Measurements from ENCODE around the gene PECR.

Gene PECR

GRCh38 chr2:216117561-216118340 lies 36.1 kb upstream of the PECR start:
- H3K4me3 ChIP-seq (ENCODE audit: low read depth, low read length) = no peak overlapping the region
- ChIA-PET POLR2A (interaction anchor here (0.6 kb wide), 1 partner anchor 191 kb away, joined by 3 read pairs; no protein-coding TSS in a partner anchor), CTCF (interaction anchor here (0.6 to 0.7 kb wide), 2 partner anchors 24 to 94 kb away, joined by 4 to 6 read pairs; no protein-coding TSS in a partner anchor)
- H3K27ac ChIP-seq (ENCODE audit: extremely low read depth, low read depth, low read length) = no peak overlapping the region
- peaks cover 49 to 95% of the 10 kb centered on the region in 2 experiments for H3K36me3 ChIP-seq (ENCODE audit: control insufficient read depth in 2 of 2, insufficient read depth in 1 of 2, low read length in 2 of 2)
- TF ChIP-seq ZNF76 (tag by site-specific recombination; IDR thresholded peaks at IDR 0.05; ENCODE audit: borderline replicate concordance, low read depth) (no peak), ZNF398 (tag by site-specific recombination; IDR thresholded peaks at IDR 0.05) (no peak), ZXDB (tag by site-specific recombination; IDR thresholded peaks at IDR 0.05) (no peak), ZNF24 (tag by site-specific recombination; IDR thresholded peaks at IDR 0.05) (no peak), KLF1 (tag by site-specific recombination; IDR thresholded peaks at IDR 0.05) (no peak), OVOL3 (tag by site-specific recombination; IDR thresholded peaks at IDR 0.05) (no peak), ZBTB20 (tag by site-specific recombination; IDR thresholded peaks at IDR 0.05) (no peak)
- TF ChIP-seq, protein P1, sequence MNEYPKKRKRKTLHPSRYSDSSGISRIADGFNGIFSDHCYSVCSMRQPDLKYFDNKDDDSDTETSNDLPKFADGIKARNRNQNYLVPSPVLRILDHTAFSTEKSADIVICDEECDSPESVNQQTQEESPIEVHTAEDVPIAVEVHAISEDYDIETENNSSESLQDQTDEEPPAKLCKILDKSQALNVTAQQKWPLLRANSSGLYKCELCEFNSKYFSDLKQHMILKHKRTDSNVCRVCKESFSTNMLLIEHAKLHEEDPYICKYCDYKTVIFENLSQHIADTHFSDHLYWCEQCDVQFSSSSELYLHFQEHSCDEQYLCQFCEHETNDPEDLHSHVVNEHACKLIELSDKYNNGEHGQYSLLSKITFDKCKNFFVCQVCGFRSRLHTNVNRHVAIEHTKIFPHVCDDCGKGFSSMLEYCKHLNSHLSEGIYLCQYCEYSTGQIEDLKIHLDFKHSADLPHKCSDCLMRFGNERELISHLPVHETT (tag by site-specific recombination; IDR thresholded peaks at IDR 0.05) = no peak
- H3K9me3 ChIP-seq (ENCODE audit: control insufficient read depth, insufficient read depth, low read depth, low read length) = no peaks in the 10 kb centered on the region
- 0 out of 2 replicates have a peak, but pooled peaks cover 2% of the 10 kb centered on the region for H3K4me1 ChIP-seq (ENCODE audit: control insufficient read depth, insufficient read depth, low read length)

DNA sequence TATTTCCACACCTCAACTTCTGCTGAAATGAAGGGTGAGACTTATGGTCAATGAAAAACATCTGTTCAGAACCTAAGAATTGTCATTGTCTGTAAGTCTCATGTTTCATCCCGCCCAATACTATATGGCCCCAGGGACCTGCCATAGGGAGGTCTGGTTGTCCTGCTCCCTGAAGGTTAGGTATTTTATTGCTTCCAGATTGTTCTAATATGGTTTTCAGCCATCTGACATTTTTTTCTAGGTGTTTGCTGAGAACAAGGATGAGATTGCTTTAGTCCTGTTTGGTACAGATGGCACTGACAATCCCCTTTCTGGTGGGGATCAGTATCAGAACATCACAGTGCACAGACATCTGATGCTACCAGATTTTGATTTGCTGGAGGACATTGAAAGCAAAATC lies 34.8 kb upstream of the PECR start:
- H3K4me1 ChIP-seq (ENCODE audit: control insufficient read depth, insufficient read depth, low read length) = 0 out of 2 replicates have a peak, but pooled peaks cover 2% of the 10 kb centered on the region
- TF ChIP-seq MZF1 (tag by site-specific recombination; IDR thresholded peaks at IDR 0.05; ENCODE audit: borderline replicate concordance) (peak; percentile 52; the same call in 1 of the 2 replicates), ZNF513 (tag by site-specific recombination; IDR thresholded peaks at IDR 0.05) (no peak)
- ChIA-PET POLR2A (no interaction called here), CTCF (no interaction called here)
- H3K27ac ChIP-seq (ENCODE audit: extremely low read depth, low read depth, low read length) = no peak overlapping the region
- no peaks in the 10 kb centered on the region for H3K9me3 ChIP-seq (ENCODE audit: control insufficient read depth, insufficient read depth, low read depth, low read length)
- peaks cover 39 to 95% of the 10 kb centered on the region in 2 experiments for H3K36me3 ChIP-seq (ENCODE audit: control insufficient read depth in 2 of 2, insufficient read depth in 1 of 2, low read length in 2 of 2)
- no peak overlapping the region for H3K4me3 ChIP-seq (ENCODE audit: low read depth, low read length)

GRCh38 chr2:216114714-216115531 lies 33.3 kb upstream of the PECR start:
- Histone ChIP-seq H3K4me3 (ENCODE audit: low read depth, low read length) (peak overlapping the region; percentile 42), H3K36me3 (ENCODE audit: control insufficient read depth in 2 of 2, insufficient read depth in 1 of 2, low read length in 2 of 2) (peaks cover 32 to 93% of the 10 kb centered on the region in 2 experiments), H3K9me3 (ENCODE audit: control insufficient read depth, insufficient read depth, low read depth, low read length) (no peaks in the 10 kb centered on the region), H3K4me1 (ENCODE audit: control insufficient read depth, insufficient read depth, low read length) (0 out of 2 replicates have a peak, but pooled peaks cover 2% of the 10 kb centered on the region), H3K27ac (ENCODE audit: extremely low read depth, low read depth, low read length) (peak overlapping the region; percentile 48)
- POLR2A ChIA-PET = interaction anchor here (1.0 to 1.3 kb wide), 2 partner anchors 22 to 33 kb away, joined by 3 to 12 read pairs; partner anchors contain the start of genes PECR and TMEM169
- CTCF ChIA-PET = interaction anchor here (0.6 to 1.7 kb wide), 15 partner anchors 9 to 1456 kb away, joined by 3 to 12 read pairs (median 4); partner anchors contain the start of genes PECR and TMEM169
- peak; percentile 75 for TF ChIP-seq ZNF341 (tag by site-specific recombination; IDR thresholded peaks at IDR 0.05; ENCODE audit: low read depth)
- no peak for TF ChIP-seq INSM2 (tag by site-specific recombination; IDR thresholded peaks at IDR 0.05)
- TF ChIP-seq KLF9 (tag by site-specific recombination; IDR thresholded peaks at IDR 0.05; ENCODE audit: low read depth) = peak; percentile 58; the same call in 1 of the 2 replicates
- TF ChIP-seq ZNF621 (tag by site-specific recombination; IDR thresholded peaks at IDR 0.05) = no peak
- TF ChIP-seq YY1 (tag by site-specific recombination; IDR thresholded peaks at IDR 0.05) = peak; percentile 43; the same call in 1 of the 2 replicates
- TF ChIP-seq SP3 (tag by site-specific recombination; IDR thresholded peaks at IDR 0.05) = 0 out of 2 replicates have a peak, but pooled peaks have one; percentile 16
- TF ChIP-seq ZNF416 (tag by site-specific recombination; IDR thresholded peaks at IDR 0.05) = no peak
- no peak for TF ChIP-seq MZF1 (tag by site-specific recombination; IDR thresholded peaks at IDR 0.05; ENCODE audit: borderline replicate concordance)
- no peak for TF ChIP-seq ZNF280D (tag by site-specific recombination; IDR thresholded peaks at IDR 0.05)
